AG08396 (cell line): ENCODE measurements around the gene ABCA3.

ENCODE experiments used
- DNase-seq: peaks from one replicate; pipeline ENCODE4 v3.0.0; 2012; ENCODE audit warnings: low spot score, mixed read lengths

ABCA3 gene

GRCh38 chr16:2357331-2357730 lies 16.8 kb upstream of the ABCA3 start:
- DNase-seq, result no peak

DNA sequence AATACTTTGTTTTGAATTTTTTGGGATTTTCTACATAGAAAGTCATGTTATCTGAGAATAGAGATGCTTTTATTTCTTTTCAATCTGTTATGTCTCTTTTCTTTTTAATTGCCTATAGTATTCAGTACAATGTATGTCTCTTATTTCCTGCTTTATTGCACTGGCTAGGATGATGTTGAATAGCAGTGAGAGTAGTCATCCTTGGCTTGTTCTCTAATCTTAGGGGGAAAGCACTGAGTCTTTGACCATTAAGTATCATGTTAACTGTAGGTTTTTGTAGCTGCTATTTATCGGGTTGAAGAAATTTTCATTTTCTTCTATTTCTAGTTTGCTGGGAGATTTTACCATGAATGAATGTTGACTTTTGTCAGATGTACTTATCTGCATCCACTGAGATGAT lies 10.0 kb upstream of the ABCA3 start:
- no peak for DNase-seq

GRCh38 chr16:2343211-2343610 lies 2.7 kb upstream of the ABCA3 start:
- DNase-seq, result no peak

DNA sequence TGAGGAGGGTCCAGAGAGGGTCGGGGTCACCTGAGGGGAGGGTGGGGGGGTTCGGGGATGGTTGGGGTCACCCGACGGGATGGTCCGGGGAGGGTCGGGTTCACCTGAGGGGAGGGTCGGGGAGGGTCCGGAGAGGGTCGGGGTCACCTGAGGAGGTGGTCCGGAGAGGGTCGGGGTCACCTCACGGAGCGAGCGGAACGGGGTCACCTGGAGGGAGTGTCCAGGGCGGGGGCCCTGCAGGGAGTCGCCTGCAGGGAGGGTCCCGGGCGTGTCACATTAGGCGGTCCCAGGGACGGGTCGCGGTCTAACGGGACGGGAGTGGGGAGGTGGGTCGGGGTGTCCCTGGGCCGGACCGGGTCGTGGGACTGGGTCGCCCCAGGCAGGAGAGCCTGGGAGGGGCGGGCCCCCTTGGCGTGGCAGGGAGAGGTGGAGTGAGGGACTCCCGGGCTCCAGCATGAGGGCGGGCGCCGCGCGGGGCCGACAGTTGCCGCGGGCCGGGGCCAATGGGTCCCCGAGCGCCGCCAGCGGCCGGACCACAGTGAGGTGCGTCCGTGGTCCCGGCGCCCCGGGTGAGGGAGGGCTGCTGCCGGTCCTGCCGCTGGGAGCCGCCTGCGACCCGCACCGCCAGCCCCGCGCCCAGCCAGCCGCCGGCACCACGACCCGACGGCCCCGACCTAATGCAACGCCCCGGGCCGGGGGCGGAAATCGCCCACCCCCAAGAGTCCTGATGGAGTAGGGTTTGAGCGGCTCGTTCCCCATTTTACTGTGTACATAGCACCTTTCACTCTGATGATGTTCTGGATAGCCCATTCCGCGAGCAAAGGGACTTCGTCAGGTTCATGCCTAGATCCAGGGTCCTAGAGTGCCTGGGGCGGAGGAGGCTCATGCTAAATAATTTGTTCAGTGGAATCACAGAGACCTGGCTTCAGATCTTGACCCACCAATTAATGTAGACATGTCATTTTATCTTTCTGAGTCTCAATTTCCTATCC lies 1.2 kb upstream of the ABCA3 start:
- no peak for DNase-seq

- DNase-seq, result peak; percentile 54
Measured at GRCh38 chr16:2339521-2340484, 725 bp downstream of the ABCA3 start.

DNA sequence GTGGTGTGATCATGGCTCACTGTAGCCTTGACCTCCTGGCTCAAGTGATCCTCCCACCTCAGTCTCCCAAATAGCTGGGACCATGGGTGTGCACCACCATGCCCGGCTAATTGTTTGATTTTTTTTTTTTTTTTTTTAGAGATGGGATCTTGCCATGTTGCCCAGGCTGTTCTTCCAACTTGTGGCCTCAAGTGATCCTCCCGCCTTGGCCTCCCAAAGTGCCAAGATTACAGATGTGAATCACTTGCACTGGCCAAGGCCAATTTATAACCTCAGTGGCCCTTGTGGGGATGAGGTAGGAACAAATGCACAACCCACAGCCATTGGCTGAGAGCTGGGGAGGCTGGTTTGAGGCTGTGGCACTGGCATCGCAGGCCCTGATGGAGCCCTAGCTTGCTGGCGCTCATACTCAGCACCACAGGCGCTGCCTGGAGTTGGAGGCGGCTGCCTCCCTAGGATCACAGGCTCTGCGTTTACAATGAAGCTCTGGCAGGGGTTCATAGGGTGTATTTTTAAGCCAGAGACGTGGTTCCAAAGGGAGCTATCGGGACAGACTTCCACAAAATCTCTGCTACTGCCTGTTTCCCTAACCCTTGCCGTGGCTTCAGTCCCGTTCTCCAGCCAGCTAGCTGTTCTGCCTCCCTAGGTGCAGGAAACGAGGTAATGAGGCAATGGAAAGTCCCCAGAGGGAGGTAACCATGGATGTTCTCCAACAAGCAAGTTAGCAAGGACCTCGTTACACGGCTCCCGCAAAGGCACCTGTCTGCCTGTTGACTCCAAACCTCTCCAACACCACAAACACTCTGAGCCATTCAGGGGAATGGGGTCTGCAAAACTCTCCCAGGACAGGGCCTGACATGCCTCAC lies 2.9 kb downstream of the ABCA3 start:
- DNase-seq, result no peak

GRCh38 chr16:2335286-2335895 lies 5.1 kb downstream of the ABCA3 start:
- no peak for DNase-seq

- DNase-seq, result peak; percentile 13
Measured at GRCh38 chr16:2333772-2334379, 6.7 kb downstream of the ABCA3 start.

DNA sequence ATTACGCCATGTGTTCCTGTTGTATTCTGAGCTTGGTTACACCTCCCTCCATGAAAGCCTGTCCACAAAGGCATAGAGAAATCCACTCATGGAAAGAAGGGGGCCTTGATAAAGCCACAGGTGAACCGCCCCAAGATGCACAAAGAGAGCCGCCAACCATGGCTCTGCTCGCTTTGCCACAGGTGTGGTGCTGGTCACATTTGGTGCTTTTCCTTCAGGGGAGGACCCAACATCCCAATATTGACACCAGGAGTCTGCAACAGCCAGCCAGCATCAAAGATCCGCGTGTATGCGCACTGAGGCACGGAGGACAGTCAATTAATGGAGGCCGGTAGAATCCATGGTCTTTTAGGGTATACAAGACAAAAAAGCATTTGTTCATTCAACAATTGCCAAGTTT lies 7.3 kb downstream of the ABCA3 start:
- DNase-seq, result no peak

DNA sequence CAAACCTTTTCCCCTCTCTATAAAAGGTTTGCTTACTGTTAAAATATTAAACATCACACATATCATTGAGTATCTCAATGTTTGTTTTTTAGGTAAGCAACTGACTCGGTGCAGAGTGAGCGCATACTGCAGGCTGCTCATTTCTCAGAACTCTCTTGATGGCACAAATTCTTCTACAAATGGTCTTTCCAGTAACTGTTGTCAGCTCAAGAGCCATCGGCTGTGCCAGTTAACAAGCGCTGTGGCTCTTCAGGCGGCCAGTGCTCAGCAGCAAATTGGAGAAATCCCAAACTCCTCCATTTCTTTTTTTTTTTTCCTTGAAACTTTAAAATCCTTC lies 8.6 kb downstream of the ABCA3 start:
- DNase-seq, result no peak

DNA sequence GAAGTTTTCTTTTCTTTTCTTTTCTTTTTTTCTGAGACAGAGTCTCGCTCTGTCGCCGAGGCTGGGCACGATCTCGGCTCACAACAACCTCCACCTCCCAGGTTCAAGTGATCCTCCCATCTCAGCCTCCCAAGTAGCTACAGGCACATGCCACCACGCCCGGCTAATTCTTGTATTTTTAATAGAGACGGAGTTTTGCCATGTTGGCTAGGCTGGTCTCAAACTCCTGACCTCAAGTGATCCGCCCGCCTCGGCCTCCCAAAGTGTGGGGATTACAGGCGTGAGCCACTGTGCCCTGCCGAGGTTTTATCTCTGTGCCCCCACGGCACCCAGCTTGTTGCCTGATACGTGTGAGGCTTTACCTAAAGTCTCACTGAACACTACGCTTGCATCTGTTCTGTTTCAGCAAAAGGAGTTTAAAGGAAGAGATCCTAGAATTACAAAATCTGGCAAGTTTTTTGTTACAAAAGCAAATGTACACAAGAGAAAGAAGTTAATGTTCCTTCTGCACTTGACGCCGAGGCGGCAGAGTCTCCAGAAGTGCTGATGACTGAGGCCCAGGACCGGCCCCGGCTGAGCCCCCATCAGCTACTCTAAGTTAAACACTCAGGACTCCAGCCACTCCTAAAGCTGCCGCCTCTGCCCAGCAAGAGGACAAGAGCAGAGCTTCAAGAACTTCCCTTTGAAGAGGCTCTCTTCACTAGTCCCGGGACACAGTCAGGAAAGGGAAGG lies 9.2 kb downstream of the ABCA3 start:
- DNase-seq, result peak; percentile 5

DNA sequence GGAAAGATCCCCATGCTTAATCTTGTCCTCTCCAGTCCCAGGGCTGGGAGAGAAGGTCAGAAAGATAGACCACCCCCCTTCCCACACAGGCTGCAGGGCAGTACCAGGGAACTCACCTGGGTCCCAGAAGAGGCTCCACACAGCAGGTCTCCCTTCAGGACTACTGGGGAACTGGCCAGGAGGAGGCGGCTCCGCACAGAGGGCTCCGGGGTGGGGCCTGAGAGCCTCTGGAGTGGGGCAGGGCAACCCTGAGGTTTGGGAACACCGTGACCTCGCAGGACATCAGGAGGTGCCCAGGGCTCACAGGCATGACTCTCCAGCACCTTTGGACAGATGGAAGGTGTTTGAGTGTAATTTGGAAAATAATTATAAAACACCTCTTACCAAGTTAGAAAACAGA lies 11.0 kb downstream of the ABCA3 start:
- DNase-seq, result peak; percentile 3

DNA sequence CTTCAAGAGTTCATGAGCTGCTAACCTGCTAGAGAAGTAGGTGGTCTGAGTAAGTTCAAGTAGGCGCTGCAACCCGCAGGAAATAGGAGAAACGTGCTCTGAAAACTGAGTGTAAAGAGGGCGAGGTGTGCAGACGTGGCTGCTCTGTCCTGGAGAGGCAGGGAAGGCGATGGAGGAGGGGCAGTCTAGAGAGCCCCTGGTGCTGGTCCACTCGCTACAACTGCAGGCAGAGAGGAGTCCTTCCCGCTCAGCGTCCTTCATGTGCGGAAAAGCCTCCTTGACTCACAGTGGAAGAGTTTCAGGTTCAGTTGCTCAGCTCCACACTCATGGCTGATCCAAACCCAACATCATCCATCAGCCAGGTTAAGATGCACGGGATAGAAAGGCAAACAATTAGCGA lies 12.1 kb downstream of the ABCA3 start:
- no peak for DNase-seq

DNA sequence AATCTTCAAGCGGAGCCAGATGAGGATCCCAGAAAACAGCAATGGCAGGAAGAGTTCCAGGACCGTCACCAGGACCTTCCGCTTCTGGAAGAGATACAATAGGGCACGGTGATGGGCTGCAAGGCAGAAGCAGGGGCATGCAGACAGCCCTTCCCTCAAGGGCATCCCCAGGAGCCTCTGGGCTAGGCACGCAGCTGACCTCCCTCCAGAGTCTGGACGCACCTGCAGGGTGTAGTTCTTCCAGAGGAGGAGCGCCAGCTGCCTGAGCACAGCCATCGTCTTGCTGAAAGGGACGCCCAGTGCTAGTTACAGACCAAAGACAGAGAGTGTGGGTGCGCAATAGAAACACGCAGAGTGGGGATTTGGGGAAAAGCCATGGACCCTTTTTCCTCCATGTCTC lies 14.3 kb downstream of the ABCA3 start:
- DNase-seq, result no peak

GRCh38 chr16:2325791-2326190 lies 14.7 kb downstream of the ABCA3 start:
- no peak for DNase-seq

DNA sequence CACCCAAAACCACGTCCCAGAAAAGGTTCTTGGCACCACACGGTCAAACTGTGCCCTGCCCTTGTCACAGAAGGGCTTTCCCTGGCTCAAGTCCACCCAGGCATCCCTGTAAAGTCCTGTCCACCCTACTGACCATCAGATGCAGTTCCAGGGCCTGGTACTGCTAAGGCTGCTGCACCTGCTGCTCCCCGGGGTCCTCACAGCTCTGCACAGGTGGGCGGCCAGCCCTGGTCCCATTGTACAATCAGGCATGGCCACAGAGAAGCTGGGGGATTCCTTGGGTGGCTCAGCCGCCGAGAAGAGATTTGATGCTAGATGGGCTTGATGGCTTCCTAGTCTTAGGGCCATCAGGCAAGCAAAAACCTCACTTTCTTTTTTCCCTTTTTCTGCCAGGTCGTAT lies 15.3 kb downstream of the ABCA3 start:
- no peak for DNase-seq

DNA sequence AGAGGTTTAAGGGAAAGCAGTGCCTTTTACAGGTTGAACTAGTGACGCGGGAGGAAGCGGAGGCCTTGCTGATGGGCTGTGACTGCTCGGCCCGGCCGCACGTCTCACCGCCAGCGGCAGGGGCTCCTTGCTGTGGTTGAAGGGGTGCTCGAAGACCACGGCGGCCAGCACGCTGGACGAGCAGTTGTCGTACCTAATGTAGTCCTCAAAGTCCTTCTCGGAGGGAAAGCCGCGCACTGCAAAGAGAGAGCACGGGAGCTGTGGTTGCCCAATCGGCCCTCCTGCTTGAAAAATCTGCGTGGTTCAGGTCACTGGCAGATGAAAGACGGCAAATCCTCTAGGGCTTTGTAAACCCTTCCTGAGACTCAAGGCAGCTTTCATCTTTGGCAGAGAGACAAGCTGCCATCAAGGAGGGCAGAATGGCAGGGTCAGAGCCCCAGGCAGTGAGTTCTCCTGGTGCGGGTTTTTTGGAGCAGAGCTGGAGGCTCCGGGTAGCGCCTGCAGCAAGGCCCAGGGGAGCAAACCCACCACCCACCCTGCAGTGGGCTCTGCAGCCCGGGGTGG lies 16.1 kb downstream of the ABCA3 start:
- peak; percentile 1 for DNase-seq

- DNase-seq, result no peak
Measured at GRCh38 chr16:2323701-2324100, 16.8 kb downstream of the ABCA3 start.

- DNase-seq, result no peak
Measured at GRCh38 chr16:2319606-2320005, 20.9 kb downstream of the ABCA3 start.
